ENCODE data around the gene DNAH10. TPM values are rescaled to one million over a fixed set of nuclear protein-coding genes. Genes with fewer than 3 reads are reported as not detected.
"Not testable (repeated sequence)": the region's sequence is repeated elsewhere in the genome, so short reads cannot be mapped to it uniquely, and the experiment has no call there.

DNAH10 gene
- total RNA-seq, 1 donor from 2014 or later = 0.31 TPM

DNA sequence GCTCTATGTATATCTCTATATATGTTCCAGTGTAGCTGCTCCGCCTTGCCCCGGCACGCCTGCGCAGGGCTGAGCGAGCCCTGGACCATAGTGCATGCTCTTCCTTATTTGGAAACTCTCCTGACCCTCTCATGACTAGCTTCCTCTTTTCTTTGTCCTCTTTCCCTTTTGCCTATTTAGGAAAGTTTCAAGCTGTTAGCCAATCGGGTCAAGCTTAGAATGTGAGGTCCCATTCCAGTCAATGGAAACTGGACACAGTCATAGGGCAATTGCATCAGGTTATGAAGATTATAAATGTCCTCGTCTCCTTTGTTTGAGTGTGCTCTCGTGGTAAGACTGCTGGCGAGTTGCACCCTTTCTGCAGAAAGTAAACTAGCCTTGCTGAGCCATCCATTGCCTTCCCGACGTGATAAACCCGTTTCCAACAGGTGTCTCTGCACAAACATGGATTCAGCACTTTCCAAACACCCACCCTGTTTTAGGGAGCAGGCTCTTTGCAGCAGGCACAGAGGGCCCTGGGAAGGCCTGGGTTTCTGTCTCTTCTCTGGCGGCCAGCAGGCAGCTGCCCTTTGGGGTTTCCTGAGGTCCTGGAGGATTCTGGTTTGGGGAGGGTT lies 179.6 kb downstream of the DNAH10 start:
- no peak overlapping the region for H3K4me3 Mint-ChIP-seq
- no peak for DNase-seq (ENCODE audit: low spot score)
- intact Hi-C loops (cut with micrococcal nuclease) = no loop called here
- H3K27ac Mint-ChIP-seq = no peak overlapping the region
- peaks cover 14% of the 10 kb centered on the region for H3K36me3 Mint-ChIP-seq (ENCODE audit: low read depth)
- H3K4me1 Mint-ChIP-seq (ENCODE audit: low read depth) = peaks cover 21% of the 10 kb centered on the region
- no peaks in the 10 kb centered on the region for H3K9me3 Mint-ChIP-seq
- H3K27me3 Mint-ChIP-seq (ENCODE audit: insufficient read depth) = no peaks in the 10 kb centered on the region

DNA sequence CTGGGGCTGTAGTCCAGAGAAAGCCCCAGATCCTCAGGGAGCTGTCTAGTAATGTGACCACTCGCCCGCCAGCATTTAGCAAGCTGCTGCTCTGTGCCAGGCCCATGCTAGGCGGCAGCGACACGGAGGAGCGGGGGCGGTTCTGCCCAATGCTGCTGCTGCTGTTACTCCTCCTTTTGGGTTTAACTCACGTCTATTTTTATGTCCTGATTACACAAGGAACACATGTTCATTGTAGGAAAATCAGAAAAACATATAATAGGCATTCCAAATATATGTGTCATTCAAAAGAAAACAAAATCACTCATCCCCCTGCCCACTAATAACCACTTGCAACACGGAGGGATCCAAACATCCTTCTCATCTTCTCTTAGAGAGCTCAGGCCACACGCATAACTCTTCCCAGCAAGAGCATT lies 180.1 kb downstream of the DNAH10 start:
- H3K4me3 Mint-ChIP-seq = no peak overlapping the region
- intact Hi-C loops (cut with micrococcal nuclease) = no loop called here
- H3K27ac Mint-ChIP-seq = no peak overlapping the region
- H3K27me3 Mint-ChIP-seq (ENCODE audit: insufficient read depth) = no peaks in the 10 kb centered on the region
- H3K36me3 Mint-ChIP-seq (ENCODE audit: low read depth) = peaks cover 14% of the 10 kb centered on the region
- peaks cover 21% of the 10 kb centered on the region for H3K4me1 Mint-ChIP-seq (ENCODE audit: low read depth)
- H3K9me3 Mint-ChIP-seq = no peaks in the 10 kb centered on the region
- DNase-seq (ENCODE audit: low spot score) = no peak

DNA sequence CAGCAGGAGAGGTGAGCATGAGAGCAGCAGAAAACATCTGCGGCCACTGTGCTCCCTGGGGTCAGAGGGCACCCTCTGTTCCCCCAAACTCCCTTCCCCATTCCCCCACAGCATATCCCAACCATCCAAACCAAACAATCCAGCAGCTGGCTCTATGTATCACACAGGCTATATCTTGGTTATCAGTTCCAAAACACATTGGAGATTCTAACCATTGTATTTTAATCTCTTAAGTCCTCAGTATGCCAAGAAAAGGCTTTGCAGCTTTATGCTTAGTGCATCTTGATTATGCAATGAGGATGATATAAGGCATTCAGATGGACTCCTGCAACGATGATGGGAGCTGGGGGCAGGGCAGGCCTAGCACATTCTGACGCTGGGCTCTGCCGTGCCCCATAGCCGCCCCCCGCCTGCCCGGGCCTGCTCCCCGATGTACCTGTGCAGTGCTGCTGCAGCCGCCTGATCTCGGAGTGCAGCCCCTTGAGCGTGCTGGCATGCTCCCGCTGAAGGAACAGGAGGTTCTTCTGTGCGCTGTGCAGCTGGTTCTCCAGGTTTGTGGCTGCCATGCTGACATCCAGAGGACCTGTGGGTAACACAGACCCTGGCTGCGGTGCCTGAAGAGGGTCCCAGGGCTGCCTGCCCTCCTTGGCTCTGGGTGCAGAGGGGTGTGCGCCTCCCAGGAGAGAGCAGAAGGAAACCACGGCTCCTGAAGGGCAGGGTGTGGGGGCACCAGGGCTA lies 181.0 kb downstream of the DNAH10 start:
- peaks cover 11% of the 10 kb centered on the region for H3K36me3 Mint-ChIP-seq (ENCODE audit: low read depth)
- no peak overlapping the region for H3K4me3 Mint-ChIP-seq
- H3K4me1 Mint-ChIP-seq (ENCODE audit: low read depth) = peaks cover 12% of the 10 kb centered on the region
- no peaks in the 10 kb centered on the region for H3K9me3 Mint-ChIP-seq
- intact Hi-C loops (cut with micrococcal nuclease) = no loop called here
- no peak overlapping the region for H3K27ac Mint-ChIP-seq
- DNase-seq (ENCODE audit: low spot score) = no peak
- H3K27me3 Mint-ChIP-seq (ENCODE audit: insufficient read depth) = no peaks in the 10 kb centered on the region

DNA sequence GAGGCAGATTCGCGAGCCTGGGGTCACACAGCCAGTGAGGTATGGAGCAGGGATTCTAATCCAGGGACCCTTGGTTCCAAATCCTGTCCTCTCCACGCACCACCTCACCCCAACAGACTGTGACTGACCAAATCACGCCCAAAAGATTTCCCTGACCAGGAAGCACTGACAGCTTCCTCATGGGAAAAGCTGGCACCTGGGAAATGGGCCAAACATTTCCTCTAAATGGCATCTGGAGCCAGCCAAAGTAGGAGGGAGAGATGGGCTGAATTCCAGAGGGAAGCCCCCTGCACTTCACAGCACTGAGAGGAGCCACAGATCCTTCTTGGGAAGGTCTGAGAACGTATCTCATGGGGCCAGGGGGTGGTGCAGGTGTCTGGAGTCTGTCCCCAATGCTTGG lies 181.7 kb downstream of the DNAH10 start:
- Mint-ChIP-seq H3K4me1 (ENCODE audit: low read depth) (peaks cover 5% of the 10 kb centered on the region), H3K9me3 (no peaks in the 10 kb centered on the region), H3K36me3 (ENCODE audit: low read depth) (peaks cover 11% of the 10 kb centered on the region), H3K27ac (no peak overlapping the region), H3K4me3 (no peak overlapping the region), H3K27me3 (ENCODE audit: insufficient read depth) (no peaks in the 10 kb centered on the region)
- no peak for DNase-seq (ENCODE audit: low spot score)
- intact Hi-C loops (cut with micrococcal nuclease) = no loop called here

DNA sequence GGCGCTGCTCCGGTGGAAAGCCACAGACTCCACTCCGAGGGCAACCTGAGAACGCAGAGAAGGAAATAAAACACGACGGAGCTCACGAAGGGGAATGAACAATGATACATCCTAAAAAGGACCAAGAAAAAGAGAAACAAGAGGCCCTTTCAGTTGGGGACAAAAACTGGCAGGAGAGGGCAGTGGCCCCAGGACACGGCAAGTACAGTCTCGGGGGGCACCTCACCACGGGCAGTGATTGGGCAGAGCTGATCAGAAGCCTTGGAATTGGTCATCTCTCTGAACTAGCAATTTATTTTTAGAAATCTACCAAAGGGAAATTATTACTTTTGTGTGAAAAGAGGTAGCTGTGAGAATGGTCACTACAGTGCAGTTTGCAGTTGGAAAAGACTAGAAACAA lies 182.6 kb downstream of the DNAH10 start:
- H3K4me3 Mint-ChIP-seq = no peak overlapping the region
- no peaks in the 10 kb centered on the region for H3K27me3 Mint-ChIP-seq (ENCODE audit: insufficient read depth)
- peaks cover 11% of the 10 kb centered on the region for H3K36me3 Mint-ChIP-seq (ENCODE audit: low read depth)
- H3K9me3 Mint-ChIP-seq = no peaks in the 10 kb centered on the region
- no peak for DNase-seq (ENCODE audit: low spot score)
- intact Hi-C loops (cut with micrococcal nuclease) = no loop called here
- no peak overlapping the region for H3K27ac Mint-ChIP-seq
- H3K4me1 Mint-ChIP-seq (ENCODE audit: low read depth) = no peaks in the 10 kb centered on the region

DNA sequence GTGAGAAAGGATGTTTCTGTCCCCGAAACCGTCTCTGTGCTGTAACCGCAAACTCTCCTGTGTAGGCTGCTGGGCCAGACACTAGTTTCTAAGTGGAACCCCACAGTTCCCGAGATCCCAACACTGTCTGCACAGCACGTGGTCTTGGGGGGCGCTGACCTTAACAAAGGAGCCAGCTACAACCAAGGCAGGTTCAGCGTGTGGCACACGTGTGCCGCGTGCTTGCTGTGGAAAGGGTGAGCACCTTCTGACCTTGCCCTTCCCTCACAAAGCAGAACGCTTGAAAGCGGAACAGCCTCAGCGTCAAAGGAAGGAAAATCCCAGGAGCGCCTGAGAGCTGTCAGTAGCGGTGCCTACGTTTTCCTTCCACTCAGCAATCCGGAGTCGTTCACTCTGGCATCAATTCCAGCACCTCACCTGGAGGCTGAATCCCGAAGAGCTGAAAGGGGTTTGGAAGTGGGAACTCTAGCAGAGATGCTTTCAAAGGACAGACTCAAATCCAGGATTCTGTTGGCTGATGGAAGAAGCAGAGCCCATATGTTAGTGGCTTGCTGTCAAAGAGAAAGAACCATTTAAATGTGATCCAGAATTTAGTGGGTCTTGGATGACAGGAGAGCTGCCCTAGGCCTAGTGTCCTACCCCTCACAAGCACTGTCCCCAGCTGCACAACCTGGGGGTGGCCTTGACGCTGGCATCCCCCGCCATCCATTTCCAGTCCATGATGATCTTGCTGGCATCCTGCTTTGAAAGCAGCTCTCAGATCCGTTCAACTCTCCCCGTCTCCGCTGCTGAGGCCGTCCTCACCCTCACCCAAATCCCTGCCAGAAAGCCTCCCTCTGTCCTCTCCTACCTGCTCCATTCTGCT lies 183.4 kb downstream of the DNAH10 start:
- Mint-ChIP-seq H3K27me3 (ENCODE audit: insufficient read depth) (no peaks in the 10 kb centered on the region), H3K4me3 (no peak overlapping the region), H3K36me3 (ENCODE audit: low read depth) (peaks cover 11% of the 10 kb centered on the region), H3K9me3 (no peaks in the 10 kb centered on the region), H3K4me1 (ENCODE audit: low read depth) (no peaks in the 10 kb centered on the region), H3K27ac (no peak overlapping the region)
- intact Hi-C loops (cut with micrococcal nuclease) = no loop called here
- DNase-seq (ENCODE audit: low spot score) = no peak

DNA sequence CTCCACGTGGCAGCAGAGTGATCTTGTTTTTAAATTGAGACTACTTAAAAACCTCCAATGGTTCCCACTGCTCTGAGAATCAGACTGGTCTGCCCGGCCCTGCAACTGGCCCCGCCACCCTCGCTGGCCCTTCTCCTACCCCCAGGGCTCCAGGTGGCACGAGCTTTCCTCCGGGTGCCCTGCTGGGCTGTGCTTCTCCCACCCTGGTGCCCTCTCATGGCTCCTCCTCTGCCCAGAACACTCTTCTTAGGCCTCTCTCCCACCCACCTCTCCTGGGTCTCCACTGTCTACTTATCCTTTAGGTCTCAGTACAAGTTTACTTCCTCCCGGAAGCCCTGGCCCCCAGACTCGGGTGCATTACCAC lies 184.0 kb downstream of the DNAH10 start:
- no peaks in the 10 kb centered on the region for H3K4me1 Mint-ChIP-seq (ENCODE audit: low read depth)
- intact Hi-C loops (cut with micrococcal nuclease) = no loop called here
- H3K9me3 Mint-ChIP-seq = no peaks in the 10 kb centered on the region
- H3K27ac Mint-ChIP-seq = no peak overlapping the region
- H3K36me3 Mint-ChIP-seq (ENCODE audit: low read depth) = peaks cover 11% of the 10 kb centered on the region
- H3K27me3 Mint-ChIP-seq (ENCODE audit: insufficient read depth) = no peaks in the 10 kb centered on the region
- H3K4me3 Mint-ChIP-seq = no peak overlapping the region
- no peak for DNase-seq (ENCODE audit: low spot score)

DNA sequence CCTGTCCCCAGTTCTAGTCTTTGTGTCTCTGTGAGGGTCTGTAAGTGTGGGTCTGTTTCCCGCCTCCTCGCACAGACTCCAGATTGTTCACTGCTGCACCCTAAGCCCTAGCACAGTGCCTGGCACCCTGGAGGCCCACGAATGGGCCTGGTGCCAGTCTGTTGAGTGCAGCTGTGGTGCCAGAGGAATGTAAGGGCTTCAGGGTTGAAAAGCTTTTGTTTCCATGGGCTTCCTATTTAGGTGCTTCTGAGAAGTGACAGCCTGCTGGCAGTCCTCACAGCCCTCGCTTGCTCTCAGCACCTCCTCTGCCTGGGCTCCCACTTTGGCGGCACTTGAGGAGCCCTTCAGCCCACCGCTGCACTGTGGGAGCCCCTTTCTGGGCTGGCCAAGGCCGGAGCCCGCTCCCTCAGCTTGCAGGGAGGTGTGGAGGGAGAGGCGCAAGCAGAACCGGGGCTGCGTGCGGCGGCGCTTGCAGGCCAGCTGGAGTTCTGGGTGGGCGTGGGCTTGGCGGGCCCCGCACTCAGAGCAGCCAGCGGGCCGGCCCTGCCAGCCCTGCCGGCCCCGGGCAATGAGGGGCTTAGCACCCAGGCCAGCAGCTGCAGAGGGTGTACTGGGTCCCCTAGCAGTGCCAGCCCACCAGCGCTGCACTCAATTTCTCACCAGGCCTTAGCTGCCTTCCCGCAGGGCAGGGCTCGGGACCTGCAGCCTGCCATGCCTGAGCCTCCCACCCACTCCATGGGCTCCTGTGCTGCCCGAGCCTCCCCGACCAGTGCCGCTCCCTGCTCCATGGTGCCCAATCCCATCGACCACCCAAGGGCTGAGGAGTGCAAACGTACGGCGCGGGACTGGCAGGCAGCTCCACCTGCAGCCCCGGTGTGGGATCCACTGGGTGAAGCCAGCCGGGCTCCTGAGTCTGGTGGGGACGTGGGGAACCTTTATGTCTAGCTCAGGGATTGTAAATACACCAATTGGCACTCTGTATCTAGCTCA lies 184.7 kb downstream of the DNAH10 start:
- DNase-seq (ENCODE audit: low spot score); intact Hi-C loops (cut with micrococcal nuclease): not testable (repeated sequence)

DNA sequence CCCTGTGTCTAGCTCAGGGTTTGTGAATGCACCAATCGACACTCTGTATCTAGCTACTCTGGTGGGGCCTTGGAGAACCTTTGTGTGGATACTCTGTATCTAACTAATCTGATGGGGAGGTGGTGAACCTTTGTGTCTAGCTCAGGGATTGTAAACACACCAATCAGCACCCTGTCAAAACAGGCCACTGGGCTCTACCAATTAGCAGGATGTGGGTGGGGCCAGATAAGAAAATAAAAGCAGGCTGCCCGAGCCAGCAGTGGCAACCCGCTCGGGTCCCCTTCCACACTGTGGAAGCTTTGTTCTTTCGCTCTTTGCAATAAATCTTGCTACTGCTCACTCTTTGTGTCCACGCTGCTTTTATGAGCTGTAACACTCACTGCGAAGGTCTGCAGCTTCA lies 185.4 kb downstream of the DNAH10 start:
- intact Hi-C loops (cut with micrococcal nuclease); H3K27ac Mint-ChIP-seq; H3K9me3 Mint-ChIP-seq; H3K36me3 Mint-ChIP-seq (ENCODE audit: low read depth); H3K27me3 Mint-ChIP-seq (ENCODE audit: insufficient read depth); H3K4me3 Mint-ChIP-seq; H3K4me1 Mint-ChIP-seq (ENCODE audit: low read depth); DNase-seq (ENCODE audit: low spot score): not testable (repeated sequence)

More for the DNA sequence above, 184.7 kb downstream of the DNAH10 start:
- H3K4me3 Mint-ChIP-seq; H3K27me3 Mint-ChIP-seq (ENCODE audit: insufficient read depth); H3K4me1 Mint-ChIP-seq (ENCODE audit: low read depth); H3K27ac Mint-ChIP-seq; H3K9me3 Mint-ChIP-seq; H3K36me3 Mint-ChIP-seq (ENCODE audit: low read depth): not testable (repeated sequence)

DNA sequence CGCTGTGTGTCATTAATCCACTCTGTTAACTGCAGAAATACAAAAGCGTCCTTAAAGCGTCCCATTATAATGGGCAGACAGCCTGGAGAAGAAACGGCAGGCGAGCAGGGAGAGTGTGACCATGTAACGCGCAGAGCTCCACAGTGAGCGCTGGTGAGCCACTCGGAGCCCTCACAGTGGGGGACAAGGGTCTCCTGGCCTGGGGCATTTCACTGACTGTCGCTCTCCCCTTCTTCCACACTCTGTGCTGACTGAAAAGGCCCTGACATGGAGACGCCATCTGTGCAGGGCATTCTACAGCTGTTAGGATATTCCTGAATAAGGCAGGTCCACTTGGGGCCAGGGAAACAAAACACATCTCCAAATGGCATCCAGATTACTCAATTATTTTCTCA lies 186.3 kb downstream of the DNAH10 start:
- H3K9me3 Mint-ChIP-seq = no peaks in the 10 kb centered on the region
- no peak overlapping the region for H3K27ac Mint-ChIP-seq
- no peak overlapping the region for H3K4me3 Mint-ChIP-seq
- peaks cover 2% of the 10 kb centered on the region for H3K27me3 Mint-ChIP-seq (ENCODE audit: insufficient read depth)
- intact Hi-C loops (cut with micrococcal nuclease) = no loop called here
- no peaks in the 10 kb centered on the region for H3K4me1 Mint-ChIP-seq (ENCODE audit: low read depth)
- DNase-seq (ENCODE audit: low spot score) = no peak
- peaks cover 1% of the 10 kb centered on the region for H3K36me3 Mint-ChIP-seq (ENCODE audit: low read depth)

DNA sequence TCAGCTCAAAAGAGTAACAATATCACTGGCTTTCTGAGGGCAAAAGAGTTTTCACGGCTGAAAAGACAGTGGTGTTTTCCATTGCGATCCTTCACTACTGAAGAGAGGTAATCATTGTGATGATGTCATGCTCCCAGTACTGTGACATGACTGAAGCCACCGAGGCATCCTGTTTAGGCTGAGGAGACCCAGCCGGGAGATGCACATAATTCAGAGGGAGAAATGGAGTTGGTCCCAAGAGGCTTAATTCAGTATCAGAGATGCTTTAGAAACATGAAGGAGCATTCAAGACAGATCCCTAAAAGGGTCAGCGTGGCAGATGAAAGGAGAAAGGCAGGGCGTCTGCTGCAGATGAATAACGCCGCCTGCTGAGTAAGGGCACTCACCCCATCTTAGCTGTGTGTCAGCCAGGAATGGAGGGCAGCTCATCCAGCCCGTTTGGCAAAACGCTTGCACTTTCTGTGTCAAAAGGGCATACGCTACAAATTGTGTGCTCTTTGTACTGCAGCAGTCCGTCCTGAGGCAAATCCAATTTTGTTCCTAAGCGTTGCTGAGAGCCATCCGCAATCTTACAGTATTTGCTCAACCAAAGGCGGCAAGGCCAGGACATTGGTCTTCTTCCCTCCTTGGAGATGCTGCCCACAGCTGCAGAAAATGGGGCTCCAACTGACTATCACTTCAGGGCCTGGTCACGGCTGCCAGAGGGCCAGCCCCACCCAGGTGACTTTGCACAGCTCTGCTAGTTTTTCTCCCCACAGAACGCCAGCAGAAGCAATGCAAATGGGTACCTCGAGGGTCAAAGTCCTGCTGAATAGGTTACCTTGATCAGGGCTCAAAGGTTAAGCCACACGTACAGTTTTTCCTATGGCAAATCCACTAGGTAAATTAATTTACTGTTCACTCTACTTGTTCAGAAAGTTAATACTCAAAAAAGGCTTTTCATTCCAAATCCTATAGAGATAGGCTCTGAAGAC lies 187.0 kb downstream of the DNAH10 start:
- DNase-seq (ENCODE audit: low spot score) = no peak
- peaks cover 1% of the 10 kb centered on the region for H3K36me3 Mint-ChIP-seq (ENCODE audit: low read depth)
- H3K9me3 Mint-ChIP-seq = no peaks in the 10 kb centered on the region
- no peak overlapping the region for H3K4me3 Mint-ChIP-seq
- peaks cover 2% of the 10 kb centered on the region for H3K27me3 Mint-ChIP-seq (ENCODE audit: insufficient read depth)
- H3K27ac Mint-ChIP-seq = no peak overlapping the region
- intact Hi-C loops (cut with micrococcal nuclease) = no loop called here
- no peaks in the 10 kb centered on the region for H3K4me1 Mint-ChIP-seq (ENCODE audit: low read depth)

Data from activated T-helper 1 cell treated with anti-CD3 and anti-CD28 coated beads, Interleukin-12 subunit alpha, Interleukin-12 subunit beta, Interleukin-2, Interleukin-4 antibody, amounts not matched to agents 30 ng/mL and 10 ng/mL and 1 ng/mL, durations not matched to agents 14 hours and 24 hours and 36 hours (primary cell).